ENCODE data around the gene IL21R. TPM values are rescaled to one million over a fixed set of nuclear protein-coding genes. Genes with fewer than 3 reads are reported as not detected.

IL21R gene
- total and polyA plus RNA-seq, 2 donors (not counting 1 experiment from before 2014, with no cell fraction given), result 28.5 to 32.1 TPM

DNA sequence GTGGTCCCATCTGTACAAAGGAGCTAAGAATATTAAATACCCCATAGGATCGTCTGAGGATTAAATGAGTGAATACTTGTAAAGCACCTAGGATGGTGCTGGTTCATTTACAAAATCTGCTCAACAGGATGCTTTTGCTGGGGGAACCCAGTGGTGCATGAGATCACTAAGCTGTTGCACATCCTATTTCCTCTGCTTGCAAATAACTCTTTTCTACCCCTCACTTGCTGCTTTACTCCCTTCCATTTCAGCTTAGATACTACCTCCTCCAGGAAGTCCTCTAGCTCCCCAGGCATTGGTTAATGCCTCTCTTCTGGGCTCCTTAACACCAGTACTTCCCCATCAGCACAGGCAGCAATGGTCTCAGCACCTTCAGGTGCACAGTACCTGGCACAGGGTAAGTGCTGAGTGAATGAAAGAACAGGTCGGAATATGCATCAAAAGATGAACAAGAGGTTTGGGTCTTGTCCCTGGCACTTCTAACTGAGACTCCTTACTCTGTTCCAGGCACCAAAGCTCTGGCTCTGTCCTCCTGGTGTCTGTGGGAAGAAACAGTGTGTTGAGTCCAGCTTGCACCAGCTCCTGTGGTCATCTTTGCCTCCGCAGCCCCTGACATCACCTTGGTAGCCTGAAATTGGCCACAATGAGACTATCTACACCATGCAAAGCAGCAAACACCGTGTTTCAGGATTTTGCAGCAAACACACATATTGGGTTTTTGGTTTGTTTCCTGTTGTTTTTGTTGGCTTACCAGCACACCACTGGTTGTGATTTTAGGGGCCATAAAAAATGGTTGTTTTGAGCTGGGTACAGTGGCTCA lies 24.1 kb upstream of the IL21R start:
- H3K36me3 ChIP-seq (replicated peaks in 1 of 2; ENCODE audit: control extremely low read depth in 1 of 2, control insufficient read depth in 1 of 2, extremely low read depth in 1 of 2, insufficient read depth in 2 of 2, low read length in 1 of 2), result no peaks in the 10 kb centered on the region
- peak overlapping the region in 1 of 5 experiments; percentile 3 for H3K4me3 ChIP-seq (ENCODE audit: control extremely low read depth in 1 of 5, extremely low read depth in 1 of 5, insufficient read depth in 1 of 5, low read depth in 2 of 5, low read length in 4 of 5)
- no peaks in the 10 kb centered on the region for H3K9me3 Mint-ChIP-seq (ENCODE audit: insufficient read depth)
- 100% methylated on average over 1 of the region's 4 CpGs for WGBS (ENCODE audit: insufficient coverage)
- TF ChIP-seq EZH2 (IDR thresholded peaks at IDR 0.05; ENCODE audit: borderline replicate concordance, insufficient read depth, low read depth, low read length, poor library complexity, severe bottlenecking), result no peak
- TF ChIP-seq, protein P1, sequence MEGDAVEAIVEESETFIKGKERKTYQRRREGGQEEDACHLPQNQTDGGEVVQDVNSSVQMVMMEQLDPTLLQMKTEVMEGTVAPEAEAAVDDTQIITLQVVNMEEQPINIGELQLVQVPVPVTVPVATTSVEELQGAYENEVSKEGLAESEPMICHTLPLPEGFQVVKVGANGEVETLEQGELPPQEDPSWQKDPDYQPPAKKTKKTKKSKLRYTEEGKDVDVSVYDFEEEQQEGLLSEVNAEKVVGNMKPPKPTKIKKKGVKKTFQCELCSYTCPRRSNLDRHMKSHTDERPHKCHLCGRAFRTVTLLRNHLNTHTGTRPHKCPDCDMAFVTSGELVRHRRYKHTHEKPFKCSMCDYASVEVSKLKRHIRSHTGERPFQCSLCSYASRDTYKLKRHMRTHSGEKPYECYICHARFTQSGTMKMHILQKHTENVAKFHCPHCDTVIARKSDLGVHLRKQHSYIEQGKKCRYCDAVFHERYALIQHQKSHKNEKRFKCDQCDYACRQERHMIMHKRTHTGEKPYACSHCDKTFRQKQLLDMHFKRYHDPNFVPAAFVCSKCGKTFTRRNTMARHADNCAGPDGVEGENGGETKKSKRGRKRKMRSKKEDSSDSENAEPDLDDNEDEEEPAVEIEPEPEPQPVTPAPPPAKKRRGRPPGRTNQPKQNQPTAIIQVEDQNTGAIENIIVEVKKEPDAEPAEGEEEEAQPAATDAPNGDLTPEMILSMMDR (IDR thresholded peaks at IDR 0.05), result no peak
- no peak overlapping the region for H2AFZ ChIP-seq (ENCODE audit: insufficient read depth, low read depth, low read length, poor library complexity, severe bottlenecking)
- DNase-seq (peak; percentile 72), ATAC-seq (ENCODE audit: low read depth) (peak; percentile 59)
- ChIA-PET POLR2A (interaction anchor here (0.5 to 1.2 kb wide), 6 partner anchors 20 to 139 kb away, joined by 3 to 4 read pairs (median 3); partner anchors contain the start of gene IL21R), CTCF (interaction anchor here (0.7 to 1.8 kb wide), 13 partner anchors 9 to 268 kb away, joined by 3 to 14 read pairs (median 4); no protein-coding TSS in a partner anchor)
- H3K27ac ChIP-seq (ENCODE audit: low read length in 2 of 2), result peak overlapping the region; percentile 67 to 78
- no peaks in the 10 kb centered on the region for H3K27me3 Mint-ChIP-seq
- intact Hi-C loops (cut with micrococcal nuclease), result no loop called here
- no peaks in the 10 kb centered on the region for H3K79me2 ChIP-seq (ENCODE audit: control insufficient read depth, insufficient read depth, low read length)
- no peaks in the 10 kb centered on the region for H3K27me3 ChIP-seq (replicated peaks in 1 of 4; ENCODE audit: control extremely low read depth in 1 of 4, control insufficient read depth in 3 of 4, insufficient read depth in 4 of 4, low read length in 3 of 4)
- H3K9me3 ChIP-seq (ENCODE audit: control extremely low read depth in 1 of 3, control insufficient read depth in 2 of 3, insufficient read depth in 1 of 3, low read length in 2 of 3), result peaks cover 0 to 12% (median 0%) of the 10 kb centered on the region in 3 donors
- peaks cover 61 to 84% of the 10 kb centered on the region in 2 donors for H3K4me1 ChIP-seq (ENCODE audit: control insufficient read depth in 2 of 2, insufficient read depth in 2 of 2, low read length in 2 of 2)
- H4K20me1 ChIP-seq (ENCODE audit: control insufficient read depth, insufficient read depth, low read length, poor library complexity, severe bottlenecking), result no peaks in the 10 kb centered on the region
- peak overlapping the region; percentile 75 for H3K4me3 Mint-ChIP-seq
- peaks cover 46% of the 10 kb centered on the region for H3K4me1 Mint-ChIP-seq
- H3K9ac ChIP-seq (ENCODE audit: low read length), result no peak overlapping the region
- H3K4me2 ChIP-seq (replicated peaks; ENCODE audit: low read depth, low read length, poor library complexity, severe bottlenecking), result peak overlapping the region; percentile 62
- peak overlapping the region; percentile 82 for H3K27ac Mint-ChIP-seq
